A549 (cell line): Measurements from ENCODE around the gene FAM20C.

Source experiments
- CTCF ChIP-seq: fragments of >200 bp; sonication (Bioruptor Twin); formaldehyde crosslinking; IDR thresholded peaks from 3 replicates; pipeline ENCODE4 v1.5.1; 2016
- EHMT2 ChIP-seq: fragments of 200-600 bp; sonication (generic); IDR thresholded peaks from 2 replicates; pipeline ENCODE4 v1.6.1; 2016; ENCODE audit warnings: antibody characterized with exemption, low read depth, mild to moderate bottlenecking, moderate library complexity
- EP300 ChIP-seq, 2 experiments: fragments of >200 bp; sonication (Bioruptor Twin); formaldehyde crosslinking; IDR thresholded peaks; 2 replicates in 1 of 2; 3 replicates in 1 of 2; pipeline ENCODE4 v1.6.1; 2016 to 2017
- GATA3 ChIP-seq: IDR thresholded peaks from 2 replicates; pipeline ENCODE4 v1.6.1; 2012; ENCODE audit warnings: borderline replicate concordance
- HMGXB4 ChIP-seq: fragments of 250-450 bp; sonication (Bioruptor Pico); IDR thresholded peaks from 2 replicates; pipeline ENCODE4 v1.5.0; 2021; ENCODE audit warnings: mild to moderate bottlenecking, moderate library complexity, borderline replicate concordance
- JUNB ChIP-seq: fragments of >200 bp; sonication (Bioruptor Twin); formaldehyde crosslinking; IDR thresholded peaks from 2 replicates; pipeline ENCODE4 v1.6.1; 2016
- KDM1A ChIP-seq: fragments of 200-600 bp; sonication (generic); IDR thresholded peaks from 2 replicates; pipeline ENCODE4 v1.6.1; 2016; ENCODE audit warnings: low read depth, mild to moderate bottlenecking
- MAX ChIP-seq: IDR thresholded peaks from 2 replicates; pipeline ENCODE4 v1.6.1; 2012
- PHF8 ChIP-seq: fragments of 200-600 bp; sonication (generic); IDR thresholded peaks from 2 replicates; pipeline ENCODE4 v1.6.1; 2016; ENCODE audit warnings: low read depth, mild to moderate bottlenecking, antibody characterized with exemption, moderate library complexity, borderline replicate concordance
- RAD21 ChIP-seq, 2 experiments: fragments of >200 bp in 1 of 2; sonication (Bioruptor Twin) in 1 of 2; formaldehyde crosslinking in 1 of 2; IDR thresholded peaks in 1 of 2; conservative IDR thresholded peaks in 1 of 2; 2 replicates in 1 of 2; 3 replicates in 1 of 2; pipeline ENCODE4 v1.6.1; 2012 to 2018; ENCODE audit warnings: inconsistent platforms in 1 of 2
- REST ChIP-seq: fragments of 200-600 bp; sonication (generic); IDR thresholded peaks from 2 replicates; pipeline ENCODE4 v1.6.1; 2016; ENCODE audit warnings: antibody characterized with exemption, mild to moderate bottlenecking, moderate library complexity
- RNF2 ChIP-seq: fragments of 200-600 bp; sonication (generic); IDR thresholded peaks from 2 replicates; pipeline ENCODE4 v1.6.1; 2016; ENCODE audit warnings: low read depth, mild to moderate bottlenecking, antibody characterized with exemption, moderate library complexity, borderline replicate concordance
- SREBF2 ChIP-seq: fragments of 450-650 bp; IDR thresholded peaks from 2 replicates; pipeline ENCODE4 v1.6.1; 2014; ENCODE audit warnings: mild to moderate bottlenecking, moderate library complexity

GRCh38 chr7:155469-155900 lies 36.9 kb upstream of the FAM20C start:
- no peak for TF ChIP-seq EP300 (IDR thresholded peaks at IDR 0.05)
- no peak for TF ChIP-seq CTCF
- no peak for TF ChIP-seq MAX
- no peak for TF ChIP-seq EHMT2
- TF ChIP-seq RNF2 = no peak
- no peak for TF ChIP-seq JUNB
- TF ChIP-seq SREBF2 = no peak
- TF ChIP-seq GATA3 = no peak
- no peak for TF ChIP-seq HMGXB4
- no peak for TF ChIP-seq RAD21 (conservative IDR thresholded peaks at IDR 0.05 in 1 of 2, IDR thresholded peaks at IDR 0.05 in 1 of 2)
- TF ChIP-seq PHF8 = no peak
- TF ChIP-seq KDM1A = no peak
- no peak for TF ChIP-seq REST
